AG08395 (cell line): ENCODE results near the gene STC2.

ENCODE experiments used
- DNase-seq: peaks from one replicate; pipeline ENCODE4 v3.0.0; 2012; ENCODE audit warnings: mixed read lengths, low spot score

Gene STC2

DNA sequence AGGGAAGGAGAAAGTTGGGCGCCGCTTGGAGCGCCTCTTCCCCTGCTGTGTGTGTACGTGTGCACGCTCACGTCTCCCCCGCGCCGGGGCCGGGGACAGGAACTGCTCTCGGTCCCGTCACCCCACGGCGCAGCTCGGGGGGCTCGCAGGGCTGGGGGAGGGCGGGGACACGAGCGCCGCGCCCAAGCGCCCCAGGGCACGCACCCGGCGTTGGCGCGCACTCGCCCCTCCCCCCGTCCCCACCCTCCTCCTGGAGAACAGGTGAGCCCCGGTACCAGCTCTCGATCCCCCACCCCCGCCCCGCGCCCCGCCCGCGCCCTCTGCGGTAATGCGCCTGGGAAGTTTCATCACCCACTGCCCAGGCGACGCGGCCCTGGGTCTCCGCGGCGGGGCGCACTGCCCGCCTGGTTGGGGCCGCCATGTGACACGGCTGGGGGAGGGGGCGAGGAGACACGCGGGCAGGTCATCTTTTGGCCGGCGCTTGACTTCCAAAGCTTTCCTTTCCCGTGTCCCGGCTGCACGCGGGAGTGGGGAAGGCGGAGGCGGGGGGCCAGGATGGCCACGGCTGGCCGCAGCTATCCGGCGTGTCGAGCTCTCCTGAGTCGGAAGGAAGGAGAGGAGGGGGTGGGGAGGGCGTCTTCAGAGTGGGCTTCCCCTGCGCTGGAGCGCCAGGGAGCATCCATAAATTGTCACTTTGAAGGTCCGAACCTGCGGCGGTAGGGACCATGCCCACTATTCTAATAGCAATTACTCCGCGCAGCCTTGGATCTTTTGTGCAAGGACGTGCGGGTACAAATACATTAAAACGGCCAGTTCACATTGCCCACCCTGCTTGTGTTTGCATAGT lies 1.5 kb upstream of the STC2 start:
- DNase-seq = no peak

DNA sequence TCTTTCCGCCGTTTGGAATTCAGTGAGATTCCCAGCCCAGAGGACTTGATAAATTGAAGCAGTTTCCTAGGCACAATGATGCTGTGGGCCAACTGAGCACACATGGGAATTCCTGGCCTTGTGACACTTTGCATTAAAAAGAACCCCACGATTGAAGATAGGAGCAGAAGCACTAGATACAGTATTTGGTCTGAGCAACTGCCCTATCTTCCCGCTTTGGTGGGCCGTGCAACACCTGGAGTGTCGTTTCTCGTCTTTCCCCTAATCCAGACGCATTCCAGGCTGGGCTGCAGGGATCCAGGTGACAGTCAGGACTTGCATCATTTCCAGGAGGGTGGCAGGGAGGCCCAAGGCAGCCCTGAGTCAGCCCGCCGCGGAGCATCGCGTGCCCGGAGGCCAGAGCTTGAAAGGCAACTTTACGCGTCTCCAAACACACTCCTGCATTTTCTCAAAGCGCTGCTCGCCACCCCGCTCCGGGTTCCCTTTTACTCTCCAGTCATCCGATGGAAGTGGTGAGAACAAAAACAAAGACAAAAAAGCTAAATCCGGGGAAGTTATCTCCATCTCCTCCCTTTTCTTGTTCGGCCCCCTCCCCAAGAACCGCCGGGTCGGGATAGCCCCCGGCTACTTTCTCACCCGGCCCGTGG lies 753 bp upstream of the STC2 start:
- DNase-seq = peak; percentile 59

DNA sequence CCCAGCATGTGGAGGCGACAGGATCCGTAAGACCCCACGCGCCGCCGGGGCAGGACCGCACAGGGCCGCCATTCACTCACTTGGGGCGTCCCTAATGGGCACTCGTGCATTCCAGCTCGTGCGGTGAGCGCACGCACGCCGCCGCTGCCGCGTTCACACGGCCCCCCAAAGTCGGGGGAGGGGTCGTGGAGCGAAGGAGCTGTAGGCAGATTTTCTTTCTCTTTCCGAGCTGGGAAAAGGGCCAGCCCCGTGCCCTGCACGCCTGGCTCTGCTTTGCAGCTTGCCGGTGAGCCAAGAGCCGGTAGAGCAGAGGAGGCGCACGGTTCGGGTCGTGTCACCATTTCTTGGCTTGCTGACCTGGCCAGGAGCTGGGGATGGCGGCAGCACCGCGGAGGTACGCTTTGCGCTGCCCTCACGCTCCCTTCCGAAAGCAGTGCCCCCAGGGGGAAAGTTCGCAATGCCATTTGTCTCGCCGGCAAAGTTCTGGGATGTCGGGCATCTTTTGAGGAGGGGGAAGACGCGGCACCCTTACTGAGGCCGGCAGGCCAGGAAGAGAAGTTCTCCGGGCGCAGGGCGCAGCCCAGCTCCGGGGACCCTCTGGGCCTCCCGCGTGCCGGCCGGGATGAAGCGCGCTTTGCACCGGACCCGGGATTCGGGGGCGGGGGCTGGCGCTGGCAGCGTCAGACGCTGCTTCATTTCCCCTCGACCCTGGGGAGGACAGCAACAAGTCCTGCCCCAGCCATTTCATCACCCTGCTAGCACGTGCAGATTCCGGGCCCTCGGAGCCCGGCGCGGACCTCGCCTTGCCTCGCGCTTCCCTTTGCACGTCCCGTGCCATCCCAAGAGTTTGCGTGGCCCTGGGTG lies 898 bp downstream of the STC2 start:
- DNase-seq = no peak

DNA sequence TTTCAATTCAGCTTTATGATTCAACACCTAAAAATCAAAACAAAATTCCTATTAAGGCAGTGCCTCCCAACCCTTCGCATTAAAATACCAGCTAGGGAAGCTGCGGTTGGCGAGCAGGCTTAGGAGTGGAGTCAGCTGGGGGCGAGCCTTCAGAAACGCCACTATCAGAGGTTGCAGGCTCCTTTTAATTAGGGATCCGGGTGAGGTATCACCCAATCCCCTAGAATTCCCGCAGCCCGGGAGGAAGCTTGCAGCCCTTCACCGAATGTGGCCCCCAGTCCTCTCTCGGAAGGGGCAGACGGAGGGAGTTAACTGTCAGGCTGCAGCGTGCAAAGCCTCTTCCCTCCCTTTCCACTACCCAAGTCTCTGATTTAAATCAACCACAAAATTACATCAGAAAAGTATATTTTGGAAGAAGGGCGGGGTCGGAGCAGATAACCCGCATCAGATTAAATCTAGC lies 1.7 kb downstream of the STC2 start:
- DNase-seq = peak; percentile 87

DNA sequence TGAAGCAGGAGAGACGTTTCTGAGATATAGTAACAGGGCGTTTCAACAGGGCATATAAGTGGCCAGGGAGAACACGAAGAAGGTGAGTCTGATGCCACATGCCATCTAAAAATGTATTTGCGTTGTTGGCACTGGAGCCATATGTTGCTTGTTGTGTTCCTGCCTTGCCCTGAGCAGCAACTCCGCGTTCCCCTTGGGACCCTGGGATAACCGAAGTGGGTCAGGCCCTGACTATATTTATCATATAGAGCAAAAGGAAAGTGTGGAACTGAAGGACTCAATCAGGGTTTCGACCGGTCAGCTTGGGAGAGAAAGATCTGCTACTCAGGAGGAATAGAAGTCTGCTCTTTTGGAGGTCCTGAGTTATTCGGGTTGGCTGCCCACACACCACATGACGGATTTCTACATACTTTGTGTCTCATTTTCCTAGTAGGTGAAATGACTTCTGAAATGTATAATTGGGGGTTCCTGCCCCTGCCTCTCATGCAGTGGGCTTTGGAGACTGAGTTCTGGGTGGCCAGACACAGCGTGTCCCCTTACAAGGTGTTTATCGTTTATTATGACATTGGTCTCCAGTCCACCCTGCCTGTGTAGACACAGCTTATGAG lies 3.0 kb downstream of the STC2 start:
- DNase-seq = no peak

DNA sequence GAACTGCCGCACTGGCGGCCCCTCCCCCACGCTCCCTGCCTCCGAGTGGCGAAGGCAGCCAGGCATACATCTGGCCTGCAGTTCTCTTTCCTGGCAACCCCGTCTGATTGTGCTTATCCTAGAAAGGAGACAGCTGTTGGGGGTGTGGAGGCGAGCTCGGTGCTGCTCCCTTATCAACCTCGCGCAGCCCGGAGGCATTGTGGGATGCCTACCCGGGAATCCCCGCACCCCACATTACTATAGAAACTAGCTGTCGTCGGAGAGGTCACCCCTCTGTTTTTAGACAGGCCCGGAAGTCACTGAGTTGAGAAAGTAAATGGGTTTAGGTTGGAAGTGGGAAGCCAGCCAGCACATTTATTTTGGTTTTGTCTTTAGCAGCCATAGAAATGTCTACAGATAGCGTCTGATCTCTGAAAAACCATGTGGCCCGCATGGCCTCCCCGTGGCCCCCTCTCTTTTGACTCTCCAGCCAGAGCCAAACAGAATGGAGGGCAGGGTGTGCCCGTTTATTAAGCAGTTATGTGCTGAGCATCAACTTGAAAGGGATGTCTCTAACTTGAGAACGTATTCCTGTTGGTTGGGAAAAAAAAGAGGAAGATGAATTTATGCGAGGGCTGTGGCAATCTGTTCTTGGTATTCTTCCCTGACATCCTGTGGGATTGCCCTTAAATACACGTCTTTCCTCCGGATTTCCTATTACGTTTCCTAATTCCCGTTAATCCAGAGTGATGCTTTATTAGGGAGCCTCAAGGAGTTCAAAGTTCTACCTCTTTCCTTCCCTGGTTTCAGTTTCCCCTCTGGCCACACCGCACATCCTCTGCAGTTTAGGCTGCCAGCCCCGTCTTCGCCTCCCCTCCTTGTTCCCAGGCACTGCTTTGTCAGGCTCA lies 3.9 kb downstream of the STC2 start:
- DNase-seq = peak; percentile 80

DNA sequence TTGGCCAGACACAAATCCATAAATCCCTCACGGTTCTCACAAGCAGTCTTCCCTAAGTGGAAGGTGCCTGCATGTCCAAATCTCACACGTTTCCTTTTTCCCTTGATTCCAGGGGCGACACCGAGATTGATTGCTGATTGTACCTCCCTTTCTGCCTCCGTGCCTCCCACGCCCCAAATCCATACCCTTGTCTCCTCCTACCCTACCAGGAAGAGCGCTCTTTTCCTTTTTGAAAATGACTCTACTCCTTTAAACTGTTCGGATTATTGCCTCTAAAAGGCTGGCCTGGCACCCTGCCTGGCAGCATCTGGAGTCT lies 4.5 kb downstream of the STC2 start:
- no peak for DNase-seq

DNA sequence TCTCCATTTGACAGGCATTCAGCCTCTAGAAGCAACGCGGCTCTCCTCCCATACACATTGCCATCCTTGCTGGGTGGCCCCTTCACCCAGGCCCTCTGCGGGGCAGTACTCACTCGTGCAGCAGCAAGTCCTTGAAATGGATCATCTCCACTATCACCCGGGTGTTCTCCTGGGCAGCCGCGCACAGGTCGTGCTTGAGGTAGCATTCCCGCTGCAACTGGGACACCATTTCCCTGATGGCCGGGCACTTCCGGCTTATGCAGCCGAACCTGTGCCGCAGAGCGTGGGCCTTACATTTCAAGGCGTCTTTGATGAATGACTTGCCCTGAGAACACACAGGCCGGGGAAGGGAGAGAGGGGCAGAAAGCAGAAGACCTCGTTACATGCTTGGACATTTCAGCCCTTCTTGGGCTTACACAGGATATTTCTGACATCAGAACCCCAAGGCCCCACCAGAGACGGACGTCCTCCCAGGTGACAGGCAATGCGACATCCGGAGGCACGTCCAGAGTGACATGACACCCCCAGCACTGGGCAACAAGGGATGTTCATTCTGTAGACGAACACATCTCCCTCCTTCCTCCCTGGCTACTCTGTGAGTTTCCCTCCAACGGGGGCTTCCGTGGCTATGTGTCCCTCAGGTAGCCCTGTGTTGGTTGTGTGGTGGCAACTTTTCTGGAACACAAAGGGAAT lies 5.0 kb downstream of the STC2 start:
- DNase-seq = no peak

DNA sequence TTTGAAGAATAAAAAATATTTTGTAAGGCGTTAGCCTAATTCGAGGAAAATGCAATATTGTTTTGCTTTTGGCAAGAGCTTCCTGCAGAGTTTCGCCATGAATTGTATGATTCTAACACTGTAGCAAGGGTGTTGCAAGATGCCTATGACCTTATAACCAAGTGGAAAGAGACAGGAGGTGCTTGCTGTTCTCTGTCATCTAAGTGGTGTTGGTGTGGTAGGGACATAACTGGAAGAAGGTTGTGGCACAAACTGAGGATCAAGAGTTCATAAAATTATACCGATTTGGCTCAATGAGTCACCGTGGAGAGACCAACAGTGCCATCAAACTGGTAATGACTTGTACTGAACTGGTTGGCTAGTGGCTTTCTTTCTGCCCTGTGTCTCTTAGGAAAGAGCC lies 6.3 kb downstream of the STC2 start:
- DNase-seq = peak; percentile 36

DNA sequence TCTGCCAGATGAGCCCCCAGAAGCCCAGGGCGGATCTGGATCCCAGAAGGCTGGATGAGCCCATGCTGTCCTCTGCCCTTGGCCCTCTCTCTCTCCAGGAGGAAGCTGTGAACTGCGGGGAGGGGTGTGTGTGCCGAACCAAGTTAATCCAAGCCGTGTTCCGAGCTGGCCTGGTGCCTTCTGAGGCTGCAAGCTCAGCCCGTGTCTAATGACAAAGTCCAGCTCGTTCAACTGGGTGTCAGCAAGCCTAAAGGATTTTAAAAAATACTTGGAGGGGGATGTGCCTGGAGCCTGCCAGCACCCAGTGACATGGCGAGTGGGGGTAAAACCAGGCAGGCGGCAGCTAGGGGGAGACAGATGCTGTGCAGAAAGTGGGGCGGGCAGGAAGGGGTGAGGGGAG lies 8.0 kb downstream of the STC2 start:
- peak; percentile 35 for DNase-seq

DNA sequence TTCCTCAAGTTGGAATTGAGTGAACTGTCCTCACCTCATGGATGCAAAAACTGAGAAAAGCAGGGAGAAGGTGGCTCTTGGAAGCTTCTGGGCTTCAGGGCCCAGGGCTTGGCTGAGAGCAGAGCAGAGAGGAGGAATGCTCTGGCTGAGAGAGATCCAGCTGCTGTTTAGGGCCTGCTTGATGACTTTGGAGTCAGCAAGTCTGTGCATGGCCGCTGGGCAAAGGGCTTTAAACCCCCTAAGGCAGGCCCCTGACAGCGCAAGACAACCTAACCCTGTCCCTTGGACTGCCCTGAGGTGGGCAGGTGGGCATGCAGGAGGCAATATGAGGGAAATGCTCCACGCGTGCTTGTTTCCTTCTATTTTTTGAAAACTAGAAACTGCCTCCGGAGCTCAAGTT lies 8.6 kb downstream of the STC2 start:
- DNase-seq = no peak

DNA sequence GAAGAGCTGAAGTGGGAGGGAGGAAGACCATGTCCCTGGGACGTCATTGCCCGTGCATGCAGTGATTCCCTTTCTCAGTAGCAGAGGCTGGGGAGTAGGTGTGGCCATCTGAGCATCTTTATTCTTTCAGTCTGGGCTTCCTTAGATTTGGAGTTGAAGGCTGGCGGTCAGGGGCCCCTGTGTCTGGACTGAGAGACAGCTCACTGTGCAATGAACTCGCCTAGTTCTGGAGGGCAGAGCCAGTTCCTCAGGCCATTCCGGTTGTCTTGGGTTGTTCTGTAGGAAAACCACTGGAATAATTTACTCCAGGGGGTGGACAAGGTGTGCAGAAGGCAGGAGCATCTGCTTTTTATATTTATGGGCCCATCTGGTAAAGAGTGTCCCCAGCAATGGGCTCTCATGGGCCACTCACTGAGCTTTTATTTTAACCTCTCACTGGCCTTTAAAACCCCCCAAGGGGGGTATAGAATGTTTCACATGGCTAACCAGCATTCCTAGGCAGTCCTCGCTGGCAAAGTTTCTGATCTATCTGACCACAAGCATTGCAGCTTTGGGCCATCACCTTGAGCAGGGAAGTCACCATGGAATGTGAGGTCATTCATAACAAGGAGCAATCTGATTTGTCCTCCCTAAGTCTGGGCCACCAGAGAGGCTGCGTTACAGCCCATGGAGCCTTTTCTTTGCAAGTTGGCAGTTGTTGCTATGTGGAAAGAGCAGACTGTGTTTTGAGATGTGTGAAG lies 9.2 kb downstream of the STC2 start:
- no peak for DNase-seq

DNA sequence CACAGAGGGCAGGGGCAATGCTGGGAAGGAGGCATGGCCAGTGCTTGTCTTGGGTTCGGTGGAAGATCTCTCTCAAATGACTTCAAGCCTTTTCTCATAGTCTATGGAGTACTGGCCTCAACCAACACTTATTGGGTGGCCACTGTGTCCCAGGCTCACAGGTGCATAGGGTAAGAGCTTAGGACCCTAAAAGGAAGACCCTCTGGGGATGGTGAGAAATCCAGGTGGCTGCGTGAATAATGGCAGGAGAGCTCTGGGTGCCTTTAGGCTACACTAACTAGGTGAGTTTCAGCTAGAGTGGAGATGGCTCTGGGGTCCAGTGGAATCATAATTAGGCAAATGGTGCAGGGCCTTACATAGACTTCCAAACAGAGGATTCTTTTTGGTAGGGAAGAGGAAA lies 9.9 kb downstream of the STC2 start:
- DNase-seq = no peak

DNA sequence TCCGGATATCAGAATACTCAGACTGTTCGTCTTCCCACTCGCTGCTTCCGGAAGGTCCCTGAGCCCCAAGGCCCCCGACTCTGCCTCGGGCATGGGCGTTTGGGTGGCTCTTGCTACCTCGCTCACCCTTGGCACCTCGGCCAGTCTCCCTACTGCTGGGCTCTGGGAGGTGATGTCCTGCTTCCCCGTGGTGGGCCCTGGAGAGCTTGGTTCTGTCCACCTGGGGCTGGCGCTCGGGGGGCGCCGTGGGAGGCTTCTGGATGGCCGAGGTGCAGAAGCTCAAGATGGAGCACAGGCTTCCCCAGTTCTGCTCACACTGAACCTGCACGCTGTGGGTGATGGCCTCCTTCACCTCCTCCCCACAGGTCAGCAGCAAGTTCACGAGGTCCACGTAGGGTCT lies 10.4 kb downstream of the STC2 start:
- no peak for DNase-seq

DNA sequence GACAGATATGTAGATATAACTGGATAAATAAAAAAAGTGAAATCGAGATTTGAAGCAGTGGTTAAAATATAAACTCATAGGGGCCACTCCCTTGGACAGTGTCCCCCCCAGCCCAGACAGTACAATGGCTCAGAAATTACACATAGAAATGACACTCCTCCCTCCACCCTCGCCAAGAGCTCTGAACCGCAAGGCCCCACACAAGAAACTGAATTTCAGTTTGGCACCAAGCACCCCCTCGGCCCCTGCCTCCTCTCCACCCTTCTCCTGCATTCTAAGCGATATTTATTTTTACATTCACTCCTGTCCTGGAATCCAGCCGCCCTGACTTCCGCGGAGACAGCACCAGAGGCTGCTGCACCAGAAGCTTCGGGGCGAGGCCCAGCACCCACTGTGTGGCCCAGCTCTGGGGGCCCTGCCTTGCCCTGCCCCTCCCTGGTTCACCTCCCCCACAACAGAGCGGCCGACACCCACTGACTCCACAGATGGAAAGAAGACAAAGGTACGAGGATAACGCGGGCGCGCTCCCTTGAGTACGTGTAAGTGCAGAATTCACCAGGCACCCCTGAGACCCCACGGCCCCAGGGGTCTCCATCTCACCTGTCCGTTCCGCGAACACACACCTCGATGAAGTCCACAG lies 11.0 kb downstream of the STC2 start:
- no peak for DNase-seq

DNA sequence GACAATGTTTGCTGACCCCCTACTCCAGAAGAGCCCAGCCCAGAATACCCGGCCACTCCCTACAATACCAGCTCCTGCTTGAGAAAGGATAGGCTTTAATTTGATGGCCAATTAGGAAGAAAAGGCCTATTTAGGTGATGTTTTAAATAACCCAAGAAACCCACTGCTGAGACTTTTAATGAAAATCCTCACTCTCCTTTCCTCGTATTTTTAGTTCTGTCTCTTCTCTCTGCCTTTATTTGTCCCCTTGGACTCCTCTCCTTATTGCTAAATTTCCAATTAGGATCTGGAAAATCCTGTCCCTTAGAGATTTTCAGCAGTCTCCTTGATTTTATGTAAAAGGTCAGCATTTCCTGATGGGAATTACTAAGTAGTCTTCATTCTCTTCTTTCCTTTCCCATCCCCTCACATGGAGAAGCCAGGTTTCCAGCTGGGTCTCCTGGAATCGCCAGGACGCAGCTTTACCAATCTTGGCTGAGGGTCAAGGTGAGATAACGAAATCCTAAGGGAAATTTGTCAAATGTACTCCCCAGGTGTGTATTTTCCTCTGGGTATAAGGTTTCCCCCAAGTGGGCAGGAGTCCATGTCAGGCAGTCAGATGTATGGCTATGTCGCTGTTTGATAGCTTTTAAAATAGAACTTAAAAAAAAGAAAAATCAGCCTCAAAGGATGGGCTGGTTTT lies 11.7 kb downstream of the STC2 start:
- no peak for DNase-seq

DNA sequence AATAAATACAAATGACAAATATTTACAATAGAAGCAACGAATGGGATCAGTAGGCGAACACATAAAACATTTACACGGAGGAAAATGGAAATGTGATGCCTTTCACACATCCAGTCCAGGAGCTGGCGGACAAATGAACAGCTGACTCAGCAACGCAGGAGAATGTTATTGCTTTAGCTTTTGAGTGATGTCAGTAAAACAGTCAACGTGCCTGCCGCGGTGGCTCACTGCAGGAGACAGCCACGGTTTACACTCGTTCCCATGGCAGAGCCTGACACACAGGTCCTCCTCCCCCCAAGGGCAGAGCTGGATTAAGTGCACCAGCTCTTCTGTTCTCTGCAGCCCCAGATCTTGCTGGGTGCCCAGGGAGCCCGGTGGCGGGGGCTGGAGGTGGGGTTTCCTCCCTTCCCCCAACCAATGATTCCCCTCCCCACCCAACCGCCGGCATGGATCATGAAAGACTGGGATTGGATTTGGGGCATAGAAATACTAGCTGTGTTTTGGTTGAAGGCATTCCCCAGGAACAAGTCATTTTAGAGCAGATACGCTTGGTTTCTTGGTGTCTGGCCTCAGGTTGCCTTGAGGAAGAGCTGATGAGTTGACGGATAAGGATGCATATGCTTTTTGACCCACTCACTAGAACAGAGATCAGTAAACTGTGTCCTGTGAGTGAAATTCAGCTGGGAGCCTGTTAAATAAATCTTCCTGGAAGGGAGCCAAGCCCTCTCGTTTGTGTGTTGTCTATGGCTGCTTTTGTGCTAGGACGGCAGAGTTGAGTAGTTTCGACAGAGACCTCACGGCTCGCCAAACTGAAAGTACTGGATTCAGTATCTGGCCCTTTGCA lies 12.5 kb downstream of the STC2 start:
- DNase-seq = peak; percentile 61
